Neural cell (in vitro differentiated cells): ENCODE data around the gene FRMD4B.

Experiments
- EZH2 ChIP-seq: fragments of 200-600, 300-800 bp; shearing (Covaris generic), sonication (generic); IDR thresholded peaks from 2 replicates; pipeline ENCODE4 v1.6.1; 2014; ENCODE audit warnings: antibody characterized with exemption, low read length, borderline replicate concordance, mild to moderate bottlenecking; ENCODE audit not compliant: insufficient read depth, poor library complexity, severe bottlenecking
- MXI1 ChIP-seq: fragments of 450-650 bp; conservative IDR thresholded peaks from 2 replicates; pipeline ENCODE4 v1.6.1; 2014; ENCODE audit warnings: antibody characterized with exemption, mild to moderate bottlenecking; ENCODE audit not compliant: poor library complexity, severe bottlenecking
- POLR2AphosphoS5 ChIP-seq: IDR thresholded peaks from 2 replicates; pipeline ENCODE4 v1.6.1; 2012
- TAF1 ChIP-seq: IDR thresholded peaks from 2 replicates; pipeline ENCODE4 v1.6.1; 2012; ENCODE audit warnings: low read depth
- TF ChIP-seq, protein P1 (sequence below): fragments of 450-650 bp; IDR thresholded peaks from 2 replicates; pipeline ENCODE4 v1.5.1; 2014; ENCODE audit warnings: antibody characterized with exemption, mild to moderate bottlenecking, moderate library complexity; ENCODE audit not compliant: poor library complexity, severe bottlenecking
- TF ChIP-seq, protein P2 (sequence below): IDR thresholded peaks from 2 replicates; pipeline ENCODE4 v1.6.1; 2012; ENCODE audit warnings: borderline replicate concordance

GRCh38 chr3:69128509-69128908 is 257.4 kb downstream of the FRMD4B start:
- TF ChIP-seq EZH2 (no peak), MXI1 (no peak), TAF1 (no peak), POLR2AphosphoS5 (no peak)
- TF ChIP-seq, protein P1, sequence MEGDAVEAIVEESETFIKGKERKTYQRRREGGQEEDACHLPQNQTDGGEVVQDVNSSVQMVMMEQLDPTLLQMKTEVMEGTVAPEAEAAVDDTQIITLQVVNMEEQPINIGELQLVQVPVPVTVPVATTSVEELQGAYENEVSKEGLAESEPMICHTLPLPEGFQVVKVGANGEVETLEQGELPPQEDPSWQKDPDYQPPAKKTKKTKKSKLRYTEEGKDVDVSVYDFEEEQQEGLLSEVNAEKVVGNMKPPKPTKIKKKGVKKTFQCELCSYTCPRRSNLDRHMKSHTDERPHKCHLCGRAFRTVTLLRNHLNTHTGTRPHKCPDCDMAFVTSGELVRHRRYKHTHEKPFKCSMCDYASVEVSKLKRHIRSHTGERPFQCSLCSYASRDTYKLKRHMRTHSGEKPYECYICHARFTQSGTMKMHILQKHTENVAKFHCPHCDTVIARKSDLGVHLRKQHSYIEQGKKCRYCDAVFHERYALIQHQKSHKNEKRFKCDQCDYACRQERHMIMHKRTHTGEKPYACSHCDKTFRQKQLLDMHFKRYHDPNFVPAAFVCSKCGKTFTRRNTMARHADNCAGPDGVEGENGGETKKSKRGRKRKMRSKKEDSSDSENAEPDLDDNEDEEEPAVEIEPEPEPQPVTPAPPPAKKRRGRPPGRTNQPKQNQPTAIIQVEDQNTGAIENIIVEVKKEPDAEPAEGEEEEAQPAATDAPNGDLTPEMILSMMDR: no peak
- TF ChIP-seq, protein P2, sequence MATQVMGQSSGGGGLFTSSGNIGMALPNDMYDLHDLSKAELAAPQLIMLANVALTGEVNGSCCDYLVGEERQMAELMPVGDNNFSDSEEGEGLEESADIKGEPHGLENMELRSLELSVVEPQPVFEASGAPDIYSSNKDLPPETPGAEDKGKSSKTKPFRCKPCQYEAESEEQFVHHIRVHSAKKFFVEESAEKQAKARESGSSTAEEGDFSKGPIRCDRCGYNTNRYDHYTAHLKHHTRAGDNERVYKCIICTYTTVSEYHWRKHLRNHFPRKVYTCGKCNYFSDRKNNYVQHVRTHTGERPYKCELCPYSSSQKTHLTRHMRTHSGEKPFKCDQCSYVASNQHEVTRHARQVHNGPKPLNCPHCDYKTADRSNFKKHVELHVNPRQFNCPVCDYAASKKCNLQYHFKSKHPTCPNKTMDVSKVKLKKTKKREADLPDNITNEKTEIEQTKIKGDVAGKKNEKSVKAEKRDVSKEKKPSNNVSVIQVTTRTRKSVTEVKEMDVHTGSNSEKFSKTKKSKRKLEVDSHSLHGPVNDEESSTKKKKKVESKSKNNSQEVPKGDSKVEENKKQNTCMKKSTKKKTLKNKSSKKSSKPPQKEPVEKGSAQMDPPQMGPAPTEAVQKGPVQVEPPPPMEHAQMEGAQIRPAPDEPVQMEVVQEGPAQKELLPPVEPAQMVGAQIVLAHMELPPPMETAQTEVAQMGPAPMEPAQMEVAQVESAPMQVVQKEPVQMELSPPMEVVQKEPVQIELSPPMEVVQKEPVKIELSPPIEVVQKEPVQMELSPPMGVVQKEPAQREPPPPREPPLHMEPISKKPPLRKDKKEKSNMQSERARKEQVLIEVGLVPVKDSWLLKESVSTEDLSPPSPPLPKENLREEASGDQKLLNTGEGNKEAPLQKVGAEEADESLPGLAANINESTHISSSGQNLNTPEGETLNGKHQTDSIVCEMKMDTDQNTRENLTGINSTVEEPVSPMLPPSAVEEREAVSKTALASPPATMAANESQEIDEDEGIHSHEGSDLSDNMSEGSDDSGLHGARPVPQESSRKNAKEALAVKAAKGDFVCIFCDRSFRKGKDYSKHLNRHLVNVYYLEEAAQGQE: no peak
